Naive thymus-derived CD8-positive, alpha-beta T cell (primary cell): ENCODE measurements around the gene LEF1. TPM values are rescaled to one million over a fixed set of nuclear protein-coding genes. Genes with fewer than 3 reads are reported as not detected.
A peak's percentile ranks its signal among the peaks of the same experiment; 100 is the strongest.

Source experiments
- ATAC-seq, 2 donors: fragments of 150-1000 bp; cut with Tn5 transposase in 1 of 2; sonication (Bioruptor Pico), chemical (Tn5 transposase) in 1 of 2; 1 replicate in 1 of 2; 2 replicates in 1 of 2; pipeline ENCODE4 v1.10.0; 2021; ENCODE audit warnings: mild to moderate bottlenecking in 2 of 2, moderate library complexity in 2 of 2
- POLR2A ChIA-PET: fragments of 350-600 bp; sonication (Branson Sonifier 250); formaldehyde crosslinking; loops from one replicate; lab custom pipeline; 2021; ENCODE audit warnings: antibody characterized with exemption; lab: Charles Lee
- DNase-seq, 10 donors: peaks; one replicate each; pipeline versions ENCODE4 v3.0.0 to v3.0.0-alpha.2; 2020 to 2022
- H3K27ac Mint-ChIP-seq, 10 donors: one replicate each; pipeline ENCODE4 v1.8.0; 2020 to 2022; ENCODE audit warnings: mild to moderate bottlenecking in 10 of 10, mixed read lengths in 10 of 10, moderate library complexity in 4 of 10, inconsistent platforms in 1 of 10
- H3K27me3 Mint-ChIP-seq, 5 donors: one replicate each; pipeline ENCODE4 v1.8.0; 2021 to 2022; ENCODE audit warnings: mixed read lengths in 5 of 5
- H3K36me3 Mint-ChIP-seq, 3 donors: one replicate each; pipeline ENCODE4 v1.8.0; 2020 to 2022; ENCODE audit warnings: mixed read lengths in 3 of 3, mild to moderate bottlenecking in 2 of 3, inconsistent platforms in 1 of 3
- H3K4me1 Mint-ChIP-seq, 4 donors: one replicate each; pipeline ENCODE4 v1.8.0; 2021 to 2022; ENCODE audit warnings: mixed read lengths in 4 of 4
- H3K4me3 Mint-ChIP-seq, 10 donors: one replicate each; pipeline ENCODE4 v1.8.0; 2020 to 2022; ENCODE audit warnings: mild to moderate bottlenecking in 10 of 10, mixed read lengths in 10 of 10, moderate library complexity in 6 of 10, inconsistent platforms in 1 of 10
- H3K9me3 Mint-ChIP-seq, 9 donors: one replicate each; pipeline ENCODE4 v1.8.0; 2020 to 2022; ENCODE audit warnings: mixed read lengths in 9 of 9, mild to moderate bottlenecking in 3 of 9, inconsistent platforms in 1 of 9, moderate library complexity in 1 of 9
- polyA plus RNA-seq, 3 donors: library from polyadenylated mRNA; unstranded; fragments of 300-500 nt; fragmentation: Illumina TruSeq; gene quantifications; one replicate each; pipeline ENCODE4 v1.2.3, GENCODE V29; 2021
- total RNA-seq, 8 experiments: library from RNA in 2 of 8; stranded (reverse) in 2 of 8; gene quantifications; one replicate each; pipeline ENCODE4 v1.2.3 and lab custom pipeline; 2021 to 2026

LEF1 gene
- total and polyA plus RNA-seq, 5 experiments from 2014 or later, result 400 to 859 (median 828) TPM

- Mint-ChIP-seq H3K4me3 (peak overlapping the region in 9 of 10 donors; percentile 20 to 79 (median 65)), H3K27ac (peak overlapping the region; percentile 28 to 94 (median 72)), H3K27me3 (no peaks in the 10 kb centered on the region), H3K4me1 (peaks cover 32 to 87% (median 76%) of the 10 kb centered on the region in 4 donors), H3K9me3 (no peaks in the 10 kb centered on the region), H3K36me3 (peaks cover 0 to 83% (median 25%) of the 10 kb centered on the region in 3 donors)
- no peak for DNase-seq
- no peak for ATAC-seq
- POLR2A ChIA-PET, result interaction anchor here (1.4 to 2.0 kb wide), 3 partner anchors 16 to 26 kb away, joined by 3 to 8 read pairs (median 4); no protein-coding TSS in a partner anchor
Measured at GRCh38 chr4:108120789-108121188, 47.9 kb downstream of the LEF1 start.

GRCh38 chr4:108119199-108119800 lies 49.4 kb downstream of the LEF1 start:
- ATAC-seq, result no peak
- no peak for DNase-seq

GRCh38 chr4:108118505-108118904 lies 50.2 kb downstream of the LEF1 start:
- POLR2A ChIA-PET, result interaction anchor here (0.8 to 15.6 kb wide), 6 partner anchors 11 to 61 kb away, joined by 3 to 206 read pairs (median 5); partner anchors contain the start of gene LEF1
- Mint-ChIP-seq H3K4me1 (peaks cover 45 to 91% (median 87%) of the 10 kb centered on the region in 4 donors), H3K9me3 (no peaks in the 10 kb centered on the region), H3K36me3 (peaks cover 0 to 79% (median 20%) of the 10 kb centered on the region in 3 donors), H3K4me3 (peak overlapping the region; percentile 32 to 82 (median 70)), H3K27ac (peak overlapping the region; percentile 68 to 98 (median 93)), H3K27me3 (no peaks in the 10 kb centered on the region)
- ATAC-seq (peak; percentile 20 to 44), DNase-seq (peak in 2 of 10 donors; percentile 21 to 41)

More at GRCh38 chr4:108119199-108119800, 49.4 kb downstream of the LEF1 start:
- H3K36me3 Mint-ChIP-seq, result peaks cover 0 to 84% (median 20%) of the 10 kb centered on the region in 3 donors
- H3K27ac Mint-ChIP-seq, result peak overlapping the region; percentile 68 to 98 (median 93)
- POLR2A ChIA-PET, result interaction anchor here (0.8 to 15.6 kb wide), 7 partner anchors 12 to 90 kb away, joined by 3 to 206 read pairs (median 5); partner anchors contain the start of gene LEF1
- H3K9me3 Mint-ChIP-seq, result no peaks in the 10 kb centered on the region
- H3K4me1 Mint-ChIP-seq, result peaks cover 42 to 90% (median 81%) of the 10 kb centered on the region in 4 donors
- H3K4me3 Mint-ChIP-seq, result peak overlapping the region; percentile 6 to 82 (median 66)
- H3K27me3 Mint-ChIP-seq, result no peaks in the 10 kb centered on the region

GRCh38 chr4:108117418-108118182 lies 51.1 kb downstream of the LEF1 start:
- no peak for ATAC-seq
- POLR2A ChIA-PET, result interaction anchor here (0.6 to 15.6 kb wide), 12 partner anchors 10 to 60 kb away, joined by 3 to 206 read pairs (median 12); partner anchors contain the start of gene LEF1
- H3K27ac Mint-ChIP-seq, result peak overlapping the region; percentile 68 to 98 (median 93)
- peaks cover 0 to 74% (median 16%) of the 10 kb centered on the region in 3 donors for H3K36me3 Mint-ChIP-seq
- H3K9me3 Mint-ChIP-seq, result no peaks in the 10 kb centered on the region
- H3K4me3 Mint-ChIP-seq, result peak overlapping the region; percentile 55 to 87 (median 79)
- no peaks in the 10 kb centered on the region for H3K27me3 Mint-ChIP-seq
- DNase-seq, result no peak
- peaks cover 49 to 96% (median 92%) of the 10 kb centered on the region in 4 donors for H3K4me1 Mint-ChIP-seq

GRCh38 chr4:108116423-108117168 lies 52.1 kb downstream of the LEF1 start:
- peaks cover 47 to 96% (median 94%) of the 10 kb centered on the region in 4 donors for H3K4me1 Mint-ChIP-seq
- peaks cover 0 to 73% (median 10%) of the 10 kb centered on the region in 3 donors for H3K36me3 Mint-ChIP-seq
- DNase-seq, result peak in 3 of 10 donors; percentile 36 to 47 (median 46)
- H3K9me3 Mint-ChIP-seq, result no peaks in the 10 kb centered on the region
- H3K4me3 Mint-ChIP-seq, result peak overlapping the region; percentile 55 to 87 (median 73)
- peak; percentile 15 to 29 for ATAC-seq
- peak overlapping the region; percentile 68 to 98 (median 94) for H3K27ac Mint-ChIP-seq
- POLR2A ChIA-PET, result interaction anchor here (0.6 to 15.6 kb wide), 18 partner anchors 9 to 330 kb away, joined by 3 to 206 read pairs (median 10); partner anchors contain the start of gene LEF1
- no peaks in the 10 kb centered on the region for H3K27me3 Mint-ChIP-seq

GRCh38 chr4:108115168-108115526 lies 53.6 kb downstream of the LEF1 start:
- Mint-ChIP-seq H3K4me1 (peaks cover 52 to 97% (median 94%) of the 10 kb centered on the region in 4 donors), H3K27me3 (no peaks in the 10 kb centered on the region), H3K4me3 (peak overlapping the region in 9 of 10 donors; percentile 54 to 87 (median 73)), H3K9me3 (no peaks in the 10 kb centered on the region), H3K36me3 (peaks cover 0 to 74% (median 13%) of the 10 kb centered on the region in 3 donors), H3K27ac (peak overlapping the region; percentile 68 to 98 (median 94))
- DNase-seq (no peak), ATAC-seq (no peak)
- POLR2A ChIA-PET, result interaction anchor here (0.7 to 15.6 kb wide), 17 partner anchors 9 to 86 kb away, joined by 3 to 206 read pairs (median 6); partner anchors contain the start of gene LEF1

GRCh38 chr4:108114503-108114902 lies 54.2 kb downstream of the LEF1 start:
- H3K9me3 Mint-ChIP-seq, result no peaks in the 10 kb centered on the region
- DNase-seq (no peak), ATAC-seq (no peak)
- H3K27ac Mint-ChIP-seq, result peak overlapping the region; percentile 68 to 98 (median 94)
- H3K27me3 Mint-ChIP-seq, result no peaks in the 10 kb centered on the region
- H3K36me3 Mint-ChIP-seq, result peaks cover 0 to 77% (median 14%) of the 10 kb centered on the region in 3 donors
- POLR2A ChIA-PET, result interaction anchor here (0.8 to 15.6 kb wide), 17 partner anchors 8 to 95 kb away, joined by 3 to 206 read pairs (median 9); partner anchors contain the start of gene LEF1
- H3K4me1 Mint-ChIP-seq, result peaks cover 58 to 100% (median 97%) of the 10 kb centered on the region in 4 donors
- peak overlapping the region; percentile 47 to 87 (median 72) for H3K4me3 Mint-ChIP-seq

- Mint-ChIP-seq H3K4me3 (peak overlapping the region; percentile 41 to 87 (median 77)), H3K27me3 (no peaks in the 10 kb centered on the region), H3K36me3 (peaks cover 0 to 76% (median 18%) of the 10 kb centered on the region in 3 donors), H3K9me3 (no peaks in the 10 kb centered on the region), H3K27ac (peak overlapping the region; percentile 68 to 98 (median 94)), H3K4me1 (peaks cover 61 to 100% (median 96%) of the 10 kb centered on the region in 4 donors)
- DNase-seq (peak; percentile 41 to 88 (median 76)), ATAC-seq (peak; percentile 71 to 86)
- POLR2A ChIA-PET, result interaction anchor here (0.6 to 15.6 kb wide), 20 partner anchors 10 to 242 kb away, joined by 3 to 206 read pairs (median 6); partner anchors contain the start of gene LEF1
Measured at GRCh38 chr4:108113229-108113628, 55.5 kb downstream of the LEF1 start.

GRCh38 chr4:108111781-108112180 lies 57.0 kb downstream of the LEF1 start:
- Mint-ChIP-seq H3K27ac (peak overlapping the region; percentile 68 to 98 (median 94)), H3K4me3 (peak overlapping the region; percentile 26 to 87 (median 75)), H3K27me3 (no peaks in the 10 kb centered on the region), H3K4me1 (peaks cover 64 to 100% (median 94%) of the 10 kb centered on the region in 4 donors), H3K36me3 (peaks cover 0 to 69% (median 20%) of the 10 kb centered on the region in 3 donors), H3K9me3 (no peaks in the 10 kb centered on the region)
- ATAC-seq (no peak), DNase-seq (no peak)
- POLR2A ChIA-PET, result interaction anchor here (1.1 to 15.6 kb wide), 13 partner anchors 10 to 66 kb away, joined by 3 to 206 read pairs (median 12); partner anchors contain the start of gene LEF1

- POLR2A ChIA-PET, result interaction anchor here (0.7 to 15.6 kb wide), 4 partner anchors 30 to 58 kb away, joined by 3 to 206 read pairs (median 6); partner anchors contain the start of gene LEF1
- H3K27me3 Mint-ChIP-seq, result no peaks in the 10 kb centered on the region
- peak overlapping the region; percentile 68 to 98 (median 94) for H3K27ac Mint-ChIP-seq
- peaks cover 66 to 100% (median 94%) of the 10 kb centered on the region in 4 donors for H3K4me1 Mint-ChIP-seq
- ATAC-seq (no peak), DNase-seq (no peak)
- H3K9me3 Mint-ChIP-seq, result no peaks in the 10 kb centered on the region
- H3K36me3 Mint-ChIP-seq, result peaks cover 9 to 69% (median 30%) of the 10 kb centered on the region in 3 donors
- H3K4me3 Mint-ChIP-seq, result peak overlapping the region; percentile 37 to 87 (median 75)
Measured at GRCh38 chr4:108110450-108110849, 58.3 kb downstream of the LEF1 start.

GRCh38 chr4:108109997-108110416 lies 58.7 kb downstream of the LEF1 start:
- H3K4me1 Mint-ChIP-seq, result peaks cover 63 to 97% (median 94%) of the 10 kb centered on the region in 4 donors
- POLR2A ChIA-PET, result interaction anchor here (0.7 to 15.6 kb wide), 6 partner anchors 29 to 74 kb away, joined by 3 to 206 read pairs (median 5); partner anchors contain the start of gene LEF1
- H3K36me3 Mint-ChIP-seq, result peaks cover 9 to 69% (median 30%) of the 10 kb centered on the region in 3 donors
- no peaks in the 10 kb centered on the region for H3K27me3 Mint-ChIP-seq
- H3K4me3 Mint-ChIP-seq, result peak overlapping the region; percentile 37 to 87 (median 75)
- no peak for DNase-seq
- ATAC-seq, result no peak
- peak overlapping the region; percentile 68 to 98 (median 94) for H3K27ac Mint-ChIP-seq
- H3K9me3 Mint-ChIP-seq, result no peaks in the 10 kb centered on the region
